ENCODE measurements around the gene CLTA. TPM values are rescaled to one million over a fixed set of nuclear protein-coding genes. Genes with fewer than 3 reads are reported as not detected.

Gene CLTA
- total and polyA plus RNA-seq, 2 donors (not counting 3 experiments of a cell fraction or from before 2014, with no cell fraction given), result 229 to 317 TPM

DNA sequence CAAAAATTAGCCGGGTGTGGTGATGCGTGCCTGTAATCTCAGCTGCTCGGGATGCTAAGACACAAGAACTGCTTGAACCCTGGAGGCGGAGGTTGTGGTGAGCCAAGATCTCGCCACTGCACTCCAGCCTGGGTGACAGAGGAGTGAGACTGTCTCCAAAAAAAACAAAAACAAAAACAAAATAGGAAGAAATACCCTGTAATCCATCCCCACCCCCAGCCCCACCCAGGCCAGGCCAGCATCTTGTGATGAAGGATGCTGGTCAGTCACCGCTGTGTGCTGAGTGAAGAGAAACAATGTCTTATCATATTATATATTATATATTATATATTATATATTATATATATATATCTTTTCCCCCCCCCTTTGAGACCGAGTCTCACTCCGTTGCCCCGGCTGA, 37.0 kb upstream of the CLTA start:
- no peak for DNase-seq (ENCODE audit: low read depth, low spot score)
- H3K4me2 ChIP-seq (ENCODE audit: insufficient read depth, low read length), result no peak overlapping the region
- no peak for FAIRE-seq
- H3K36me3 ChIP-seq (ENCODE audit: control insufficient read depth in 2 of 2, extremely low read depth in 1 of 2, insufficient read depth in 2 of 2, low read length in 2 of 2), result no peaks in the 10 kb centered on the region
- peaks cover 39% of the 10 kb centered on the region for H3K4me1 ChIP-seq (ENCODE audit: control insufficient read depth, extremely low read depth, insufficient read depth, low read length)
- no peaks in the 10 kb centered on the region for H3K27me3 ChIP-seq (ENCODE audit: control insufficient read depth in 2 of 2, insufficient read depth in 2 of 2, low read length in 2 of 2)
- peak overlapping the region; percentile 47 for H3K9ac ChIP-seq (replicated peaks; ENCODE audit: extremely low read depth, insufficient read depth, low read length)
- H2AFZ ChIP-seq (ENCODE audit: low read depth, low read length), result no peak overlapping the region
- peak overlapping the region; percentile 57 for H3K27ac ChIP-seq (ENCODE audit: insufficient read depth, low read depth, low read length)
- no TSS peak for BruUV-seq (replicated peaks)
- no peaks in the 10 kb centered on the region for H3K9me3 ChIP-seq (replicated peaks; ENCODE audit: control insufficient read depth, insufficient read depth, low read length)
- POLR2A ChIA-PET, result interaction anchor here (1.9 kb wide), 1 partner anchor 52 kb away, joined by 5 read pairs; no protein-coding TSS in a partner anchor
- H3K9me1 ChIP-seq (replicated peaks; ENCODE audit: control insufficient read depth, extremely low read depth, insufficient read depth, low read length), result no peaks in the 10 kb centered on the region
- no peaks in the 10 kb centered on the region for H4K20me1 ChIP-seq (replicated peaks; ENCODE audit: control insufficient read depth, extremely low read depth, insufficient read depth, low read length)
- TF ChIP-seq FOS (IDR thresholded peaks at IDR 0.05; ENCODE audit: borderline replicate concordance, insufficient read depth, low read length) (no peak), GATA2 (IDR thresholded peaks at IDR 0.05; ENCODE audit: insufficient read depth, insufficient read length, low read depth, low read length) (no peak), EZH2 (IDR thresholded peaks at IDR 0.05; ENCODE audit: borderline replicate concordance, low read depth, low read length, severe bottlenecking) (no peak), POLR2A (IDR thresholded peaks at IDR 0.05; ENCODE audit: low read depth, low read length) (no peak), MAX (IDR thresholded peaks at IDR 0.05; ENCODE audit: insufficient read depth, insufficient read length) (no peak), MYC (IDR thresholded peaks at IDR 0.05; ENCODE audit: low read depth, low read length) (no peak), CTCF (IDR thresholded peaks at IDR 0.05; ENCODE audit: extremely low read depth in 1 of 2, insufficient read depth in 1 of 2, low read depth in 1 of 2, low read length in 2 of 2) (no peak), POLR2AphosphoS5 (IDR thresholded peaks at IDR 0.05; ENCODE audit: insufficient read depth, low read depth, low read length) (no peak), JUN (IDR thresholded peaks at IDR 0.05; ENCODE audit: borderline replicate concordance, insufficient read depth, insufficient read length, low read depth) (no peak)
- CTCF ChIA-PET, result interaction anchor here (1.3 to 1.6 kb wide), 4 partner anchors 12 to 50 kb away, joined by 3 to 18 read pairs (median 4); no protein-coding TSS in a partner anchor
- H3K79me2 ChIP-seq (ENCODE audit: control insufficient read depth, insufficient read depth, low read length), result no peaks in the 10 kb centered on the region
- dilution Hi-C loops (cut with MboI; ENCODE audit: extremely low pct_ligation_motif_present, low sequenced_read_pairs), result no loop called here
- no peak overlapping the region for H3K4me3 ChIP-seq (replicated peaks in 1 of 3; ENCODE audit: insufficient read depth in 1 of 3, low read depth in 1 of 3, low read length in 3 of 3)
- intact Hi-C loops (cut with micrococcal nuclease), result loop anchor here (1.0 kb wide), 1 partner anchor 10 kb away; no protein-coding TSS in a partner anchor

Measured in endothelial cell of umbilical vein (primary cell).